GM12865 (cell line): Measurements from ENCODE around the gene KLHL29.

Experiments
- DNase-seq: peaks from one replicate; pipeline ENCODE4 v3.0.0; 2010; ENCODE audit warnings: low read depth
- H3K4me3 ChIP-seq: 2 replicates; pipeline ENCODE4 v1.5.1; 2011; ENCODE audit warnings: mild to moderate bottlenecking, low read depth, low read length, control low read depth
- TF ChIP-seq, protein P1 (sequence below): IDR thresholded peaks from 2 replicates; pipeline ENCODE4 v1.5.1; 2011; ENCODE audit warnings: low read length, control low read depth, low read depth, inconsistent platforms; ENCODE audit not compliant: insufficient read depth; ENCODE audit errors: missing control alignments

Gene KLHL29

DNA sequence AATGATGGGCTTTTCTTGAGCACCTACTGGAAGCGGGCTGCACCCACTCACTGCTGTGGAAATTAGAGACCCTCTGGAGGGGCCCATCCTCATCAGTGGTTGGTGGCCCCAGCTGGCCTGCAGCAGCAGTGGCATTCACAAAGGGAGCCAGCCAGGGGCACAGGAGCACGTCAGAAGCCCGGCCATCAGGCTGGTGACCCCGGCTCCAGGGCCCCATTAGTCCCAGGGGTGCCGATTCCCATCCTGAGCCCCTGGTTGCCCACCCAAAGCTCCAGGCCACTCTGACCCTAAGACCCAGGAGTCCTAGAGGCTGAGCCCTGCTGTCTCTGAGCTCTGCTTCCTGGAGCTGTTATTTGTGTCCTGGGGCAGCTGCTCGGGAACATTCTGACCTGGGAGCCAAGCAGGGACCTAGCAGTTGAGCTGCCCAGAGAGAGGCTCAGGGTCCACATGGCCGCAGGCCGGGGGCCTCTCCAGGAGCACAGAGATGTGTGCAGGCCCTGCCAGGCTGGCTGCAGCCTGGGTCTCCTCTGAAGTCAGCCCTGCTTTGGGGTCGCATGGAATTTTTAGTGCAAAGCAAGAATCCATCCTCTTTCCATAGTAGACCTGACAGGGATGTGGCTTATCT is 207.2 kb downstream of the KLHL29 start:
- DNase-seq, result no peak
- no peak overlapping the region for H3K4me3 ChIP-seq
- TF ChIP-seq, protein P1, sequence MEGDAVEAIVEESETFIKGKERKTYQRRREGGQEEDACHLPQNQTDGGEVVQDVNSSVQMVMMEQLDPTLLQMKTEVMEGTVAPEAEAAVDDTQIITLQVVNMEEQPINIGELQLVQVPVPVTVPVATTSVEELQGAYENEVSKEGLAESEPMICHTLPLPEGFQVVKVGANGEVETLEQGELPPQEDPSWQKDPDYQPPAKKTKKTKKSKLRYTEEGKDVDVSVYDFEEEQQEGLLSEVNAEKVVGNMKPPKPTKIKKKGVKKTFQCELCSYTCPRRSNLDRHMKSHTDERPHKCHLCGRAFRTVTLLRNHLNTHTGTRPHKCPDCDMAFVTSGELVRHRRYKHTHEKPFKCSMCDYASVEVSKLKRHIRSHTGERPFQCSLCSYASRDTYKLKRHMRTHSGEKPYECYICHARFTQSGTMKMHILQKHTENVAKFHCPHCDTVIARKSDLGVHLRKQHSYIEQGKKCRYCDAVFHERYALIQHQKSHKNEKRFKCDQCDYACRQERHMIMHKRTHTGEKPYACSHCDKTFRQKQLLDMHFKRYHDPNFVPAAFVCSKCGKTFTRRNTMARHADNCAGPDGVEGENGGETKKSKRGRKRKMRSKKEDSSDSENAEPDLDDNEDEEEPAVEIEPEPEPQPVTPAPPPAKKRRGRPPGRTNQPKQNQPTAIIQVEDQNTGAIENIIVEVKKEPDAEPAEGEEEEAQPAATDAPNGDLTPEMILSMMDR, result no peak

DNA sequence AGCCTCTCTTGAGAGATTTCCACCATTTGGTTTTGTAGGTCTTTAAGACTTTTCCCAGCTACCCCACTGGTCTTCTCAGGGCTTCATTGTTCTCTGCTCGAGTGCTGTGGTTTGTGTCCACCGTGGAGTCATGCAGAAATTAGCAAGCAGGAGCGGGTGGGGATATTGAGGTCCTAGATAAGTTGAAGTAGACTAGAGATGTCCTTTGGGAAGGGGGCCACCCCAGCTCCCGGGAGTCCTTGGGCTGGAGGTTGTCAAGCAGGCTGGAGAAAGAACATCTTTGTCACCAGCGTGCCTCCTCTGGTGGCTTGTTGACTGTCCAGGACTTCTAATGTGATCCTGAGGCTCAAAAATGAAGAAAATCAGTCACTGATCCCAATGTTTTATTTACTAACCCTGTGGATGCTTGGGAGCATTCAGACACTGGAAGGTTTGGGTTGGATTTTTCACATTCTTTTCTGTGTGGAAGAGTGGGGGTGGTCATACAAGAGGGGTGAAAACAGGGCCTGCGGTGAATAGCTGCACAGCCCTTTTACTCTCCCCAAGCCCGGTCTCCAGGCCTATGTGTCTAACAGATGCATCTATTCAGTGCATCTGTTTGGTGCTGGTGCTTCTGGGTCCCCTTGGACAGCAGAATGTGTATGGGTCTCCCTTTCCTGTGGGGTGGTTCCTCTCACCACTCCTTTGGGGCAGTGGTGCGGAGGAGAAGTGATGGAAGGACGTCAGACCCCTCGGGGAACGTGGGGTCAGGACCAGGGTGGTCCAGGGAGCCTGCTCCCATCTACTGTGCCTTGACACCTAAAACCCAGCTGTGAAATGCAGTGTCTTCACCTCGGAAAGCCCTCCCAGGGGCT is 208.1 kb downstream of the KLHL29 start:
- H3K4me3 ChIP-seq, result no peak overlapping the region
- TF ChIP-seq, protein P1, result no peak
- no peak for DNase-seq

DNA sequence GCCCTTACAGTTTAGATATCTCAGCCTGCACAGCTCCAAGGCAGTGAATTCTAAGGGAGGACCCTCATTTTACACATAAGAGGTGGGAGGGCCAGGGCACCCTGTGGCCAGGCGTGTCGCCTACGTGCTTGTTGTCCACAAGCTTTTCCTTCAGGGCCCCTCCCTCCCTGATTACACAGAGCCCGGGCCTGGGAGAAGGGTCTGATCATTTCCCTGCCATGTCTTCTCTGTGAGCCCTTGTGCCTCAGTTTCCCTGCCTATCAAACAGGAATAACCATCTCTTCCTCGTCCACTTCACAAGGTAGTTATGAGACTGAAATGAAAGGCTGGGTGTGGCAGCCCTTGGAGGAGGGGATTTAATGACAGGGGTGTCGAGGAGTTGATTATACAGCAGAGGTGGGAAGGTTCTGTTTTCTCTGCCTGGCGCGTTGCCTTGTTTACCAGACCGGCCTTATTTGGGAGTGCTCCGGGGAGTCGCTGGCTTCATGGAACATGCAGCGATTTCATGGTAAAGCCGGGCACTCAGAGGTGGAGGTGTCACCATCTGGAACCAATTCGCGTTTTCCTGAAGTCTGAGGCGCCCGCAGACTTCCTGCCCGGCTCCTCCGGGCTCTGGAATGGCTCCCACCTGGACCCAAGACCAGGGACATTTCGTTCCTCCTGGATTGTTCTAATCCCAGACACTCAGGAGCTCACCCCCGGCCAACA is 208.9 kb downstream of the KLHL29 start:
- no peak overlapping the region for H3K4me3 ChIP-seq
- no peak for DNase-seq
- TF ChIP-seq, protein P1, result no peak

DNA sequence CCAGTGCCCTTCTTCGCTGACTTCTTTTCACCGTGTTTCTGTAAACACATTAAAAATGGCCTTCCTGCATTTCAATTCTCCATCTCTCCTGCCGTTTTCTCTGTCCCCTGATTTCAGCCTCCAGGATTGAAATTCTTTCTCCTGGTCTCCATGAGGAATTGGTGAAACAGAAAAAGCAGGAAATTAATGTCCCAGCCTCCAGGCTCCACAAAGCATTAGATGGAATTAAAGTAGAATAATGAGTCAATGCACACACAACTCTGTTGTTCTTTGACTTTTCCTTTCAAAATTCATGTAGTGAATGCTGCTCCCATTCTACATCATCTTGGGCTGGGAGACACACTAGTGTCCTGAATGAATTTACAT is 209.5 kb downstream of the KLHL29 start:
- TF ChIP-seq, protein P1, result no peak
- no peak for DNase-seq
- no peak overlapping the region for H3K4me3 ChIP-seq

DNA sequence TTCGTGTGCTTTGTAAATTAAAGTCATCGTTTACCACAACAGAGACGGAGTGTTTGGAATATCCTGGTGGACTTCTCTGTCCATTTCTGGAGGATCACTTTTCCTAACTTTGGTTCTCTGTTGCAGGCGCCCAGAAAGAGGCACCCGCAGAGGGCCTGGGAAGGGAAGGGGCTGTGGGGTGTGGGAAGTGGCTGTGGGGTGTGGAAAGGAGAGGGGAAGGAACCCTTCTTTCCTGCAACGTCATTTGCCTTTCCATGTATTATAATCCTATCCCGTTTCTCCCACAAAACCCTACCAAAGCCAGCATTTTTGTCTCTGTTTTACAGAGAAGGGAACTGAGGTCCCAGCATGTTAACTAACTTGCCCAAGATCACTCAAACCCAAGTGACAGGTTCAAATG is 210.0 kb downstream of the KLHL29 start:
- no peak overlapping the region for H3K4me3 ChIP-seq
- no peak for DNase-seq
- TF ChIP-seq, protein P1, result no peak

DNA sequence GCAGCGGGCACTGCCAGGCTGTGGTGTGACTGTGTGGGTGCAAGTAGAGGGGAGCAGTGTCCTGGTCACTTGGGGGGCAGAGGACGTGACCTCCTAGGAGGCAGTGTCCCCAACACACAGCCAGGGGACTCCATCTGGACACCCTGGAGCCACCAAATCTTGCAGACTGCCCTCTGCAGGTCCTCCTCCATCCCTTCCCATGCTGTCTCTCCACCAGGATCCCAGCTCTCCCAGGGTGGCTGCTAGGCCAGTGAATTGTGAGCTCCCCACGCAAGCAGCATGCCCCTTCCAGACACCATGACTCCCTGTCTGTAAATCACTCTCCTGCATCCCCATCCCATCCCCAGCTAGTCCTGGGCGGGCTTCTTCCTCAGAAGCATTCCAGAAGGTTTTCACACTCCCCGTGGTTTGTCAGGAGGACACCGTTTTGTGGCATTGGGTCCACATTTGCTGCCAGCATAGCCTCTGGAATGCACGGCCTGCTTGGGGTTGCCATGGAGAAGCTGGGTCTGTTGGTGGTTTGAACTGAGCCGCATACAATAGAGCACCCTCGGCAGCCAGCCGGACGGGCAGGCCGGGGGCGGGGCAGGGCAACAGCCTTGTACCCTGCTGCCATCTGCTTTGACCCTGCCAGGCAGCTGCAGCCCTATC is 210.7 kb downstream of the KLHL29 start:
- TF ChIP-seq, protein P1, result no peak
- H3K4me3 ChIP-seq, result no peak overlapping the region
- DNase-seq, result no peak
